Lower leg skin (tissue), 4 donors: ENCODE results near the gene GRPR. TPM values are rescaled to one million over a fixed set of nuclear protein-coding genes. Genes with fewer than 3 reads are reported as not detected.

Experiments used
- DNase-seq, 2 donors: peaks; one replicate each; pipeline ENCODE4 v3.0.0-alpha.2; 2019; ENCODE audit warnings: low spot score in 2 of 2
- H3K4me3 ChIP-seq: fragments of 200-600 bp; sonication (generic); 2 replicates; pipeline ENCODE4 v1.5.1; 2017; ENCODE audit warnings: mild to moderate bottlenecking, low read depth; ENCODE audit not compliant: poor library complexity, severe bottlenecking
- CTCF ChIP-seq, 3 donors: fragments of 450-650 bp; IDR thresholded peaks; one replicate each; pipeline ENCODE4 v1.5.1; 2016; ENCODE audit warnings: antibody characterized with exemption in 3 of 3, mild to moderate bottlenecking in 3 of 3, moderate library complexity in 2 of 3
- POLR2A ChIP-seq, 2 donors: fragments of 450-650 bp; IDR thresholded peaks; one replicate each; pipeline ENCODE4 v1.6.1; 2016 to 2017; ENCODE audit warnings: antibody characterized with exemption in 2 of 2, mild to moderate bottlenecking in 1 of 2, moderate library complexity in 1 of 2
- WGBS, 2 donors: methylation state at CpG; one replicate each; pipeline ENCODE4 v1.1.5; 2018; 5-methylcytosine and 5-hydroxymethylcytosine counted together
- intact Hi-C: fragments of 100-400 bp; cut with DNase I; formaldehyde crosslinking; loops from one replicate; pipeline ENCODE4 v1.15.0; 2023; ENCODE audit warnings: low total_unique reads
- total RNA-seq, 4 donors: library from RNA; depleted of rRNA; stranded (reverse); fragments of >200 nt; gene quantifications; one replicate each; pipeline ENCODE4 v1.1.0, GENCODE V29; 2016

Gene GRPR
- total RNA-seq, 4 donors from 2014 or later: not detected

GRCh38 chrX:16120431-16120830, 2.9 kb upstream of the GRPR start:
- H3K4me3 ChIP-seq: no peak overlapping the region
- DNase-seq: no peak
- TF ChIP-seq POLR2A (IDR thresholded peaks at IDR 0.05) (no peak), CTCF (IDR thresholded peaks at IDR 0.05) (no peak)
- intact Hi-C loops: no loop called here
- WGBS, 2 donors: 92 to 94% methylated on average over 3 of the region's 3 CpGs

GRCh38 chrX:16124201-16124600, 836 bp downstream of the GRPR start:
- TF ChIP-seq CTCF (IDR thresholded peaks at IDR 0.05) (no peak), POLR2A (IDR thresholded peaks at IDR 0.05) (no peak)
- WGBS, 2 donors: 55 to 72% methylated on average over 7 of the region's 7 CpGs
- no peak for DNase-seq
- intact Hi-C loops: no loop called here
- H3K4me3 ChIP-seq: no peak overlapping the region

- no peak for DNase-seq
- intact Hi-C loops: no loop called here
- WGBS, 2 donors: 52 to 69% methylated on average over 5 of the region's 5 CpGs
- TF ChIP-seq CTCF (IDR thresholded peaks at IDR 0.05) (no peak), POLR2A (IDR thresholded peaks at IDR 0.05) (no peak)
- no peak overlapping the region for H3K4me3 ChIP-seq
These were observed 2.3 kb downstream of the GRPR start for GRCh38 chrX:16125520-16126149.

GRCh38 chrX:16130707-16131106, 7.3 kb downstream of the GRPR start:
- intact Hi-C loops: no loop called here
- 59 to 64% methylated on average over 2 of the region's 2 CpGs for WGBS, 2 donors
- no peak for TF ChIP-seq CTCF (IDR thresholded peaks at IDR 0.05)
- TF ChIP-seq POLR2A (IDR thresholded peaks at IDR 0.05): no peak
- DNase-seq: no peak
- no peak overlapping the region for H3K4me3 ChIP-seq

- intact Hi-C loops: no loop called here
- WGBS, 2 donors: 56 to 78% methylated on average over 1 of the region's 1 CpG
- TF ChIP-seq CTCF (IDR thresholded peaks at IDR 0.05) (no peak), POLR2A (IDR thresholded peaks at IDR 0.05) (no peak)
- H3K4me3 ChIP-seq: no peak overlapping the region
- no peak for DNase-seq
These were observed 11.6 kb downstream of the GRPR start for GRCh38 chrX:16134936-16135335.

- intact Hi-C loops: no loop called here
- no peak for DNase-seq
- no peak overlapping the region for H3K4me3 ChIP-seq
- 75 to 86% methylated on average over 2 of the region's 2 CpGs for WGBS, 2 donors
- TF ChIP-seq POLR2A (IDR thresholded peaks at IDR 0.05): no peak
- TF ChIP-seq CTCF (IDR thresholded peaks at IDR 0.05): no peak
These were observed 12.7 kb downstream of the GRPR start for GRCh38 chrX:16136080-16136479.
